HEK293 (cell line): ENCODE data around the gene FRRS1L.

Source experiments
- OVOL3 ChIP-seq: fragments of 450-650 bp; formaldehyde crosslinking; IDR thresholded peaks from 2 replicates; pipeline ENCODE4 v1.5.1; 2016; ENCODE audit warnings: missing biosample characterization, missing genetic modification characterization
- RBAK ChIP-seq: fragments of 450-650 bp; formaldehyde crosslinking; IDR thresholded peaks from 2 replicates; pipeline ENCODE4 v1.5.1; 2016; ENCODE audit warnings: missing biosample characterization, missing genetic modification characterization
- SP2 ChIP-seq: fragments of 450-650 bp; formaldehyde crosslinking; IDR thresholded peaks from 2 replicates; pipeline ENCODE4 v1.5.1; 2016; ENCODE audit warnings: missing biosample characterization, missing genetic modification characterization
- ZBTB7A ChIP-seq: fragments of 450-650 bp; formaldehyde crosslinking; IDR thresholded peaks from 2 replicates; pipeline ENCODE4 v1.5.1; 2016; ENCODE audit warnings: low read depth, missing biosample characterization, missing genetic modification characterization
- ZNF157 ChIP-seq: fragments of 450-650 bp; formaldehyde crosslinking; IDR thresholded peaks from 2 replicates; pipeline ENCODE4 v1.5.1; 2016; ENCODE audit warnings: missing biosample characterization, missing genetic modification characterization
- ZNF184 ChIP-seq: fragments of 450-650 bp; IDR thresholded peaks from 2 replicates; pipeline ENCODE4 v1.5.1; 2018; ENCODE audit warnings: missing biosample characterization, mild to moderate bottlenecking, missing genetic modification characterization
- ZNF266 ChIP-seq: fragments of 450-650 bp; formaldehyde crosslinking; IDR thresholded peaks from 2 replicates; pipeline ENCODE4 v1.5.1; 2016; ENCODE audit warnings: missing biosample characterization, missing genetic modification characterization, low read depth
- ZNF292 ChIP-seq: fragments of 450-650 bp; formaldehyde crosslinking; IDR thresholded peaks from 2 replicates; pipeline ENCODE4 v1.5.1; 2016; ENCODE audit warnings: low read depth, missing biosample characterization, missing genetic modification characterization, borderline replicate concordance
- ZNF768 ChIP-seq: fragments of 450-650 bp; formaldehyde crosslinking; IDR thresholded peaks from 2 replicates; pipeline ENCODE4 v1.5.1; 2018; ENCODE audit warnings: missing biosample characterization, mild to moderate bottlenecking, missing genetic modification characterization
- ZNF777 ChIP-seq: fragments of 450-650 bp; formaldehyde crosslinking; IDR thresholded peaks from 2 replicates; pipeline ENCODE4 v1.5.1; 2017; ENCODE audit warnings: missing biosample characterization, missing genetic modification characterization, borderline replicate concordance
- ZNF792 ChIP-seq: fragments of 450-650 bp; formaldehyde crosslinking; IDR thresholded peaks from 2 replicates; pipeline ENCODE4 v1.5.1; 2016; ENCODE audit warnings: missing biosample characterization, missing genetic modification characterization
- TF ChIP-seq, protein P1 (sequence below): fragments of 450-650 bp; formaldehyde crosslinking; IDR thresholded peaks from 2 replicates; pipeline ENCODE4 v1.5.1; 2016; ENCODE audit warnings: missing biosample characterization, missing genetic modification characterization
- TF ChIP-seq, protein P2 (sequence below): fragments of 450-650 bp; formaldehyde crosslinking; IDR thresholded peaks from 2 replicates; pipeline ENCODE4 v1.5.1; 2016; ENCODE audit warnings: missing biosample characterization, missing genetic modification characterization
- TF ChIP-seq, protein P3 (sequence below): fragments of 450-650 bp; formaldehyde crosslinking; conservative IDR thresholded peaks from 2 replicates; pipeline ENCODE4 v1.5.1; 2016; ENCODE audit warnings: low read depth, missing biosample characterization, missing genetic modification characterization

DNA sequence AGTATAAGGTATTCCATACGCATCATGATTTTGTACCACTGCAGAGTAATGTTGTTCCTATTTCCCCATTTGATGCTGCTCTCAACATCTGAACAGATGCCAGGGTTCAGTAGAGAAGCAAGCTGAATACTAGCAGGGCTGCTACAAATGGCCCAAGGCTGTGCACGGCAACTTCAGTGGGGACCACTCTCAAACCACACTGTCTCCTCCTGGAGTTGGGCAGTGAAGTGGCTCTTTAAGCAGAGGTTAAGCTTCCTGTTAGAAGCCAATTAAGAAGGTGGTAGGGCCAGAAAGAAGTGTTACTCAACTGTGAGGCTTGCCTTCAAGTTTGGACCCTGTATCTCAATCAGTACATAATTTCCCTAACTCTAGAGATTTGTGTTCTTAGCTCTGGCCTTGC is 79.3 kb downstream of the FRRS1L start:
- TF ChIP-seq, protein P1, sequence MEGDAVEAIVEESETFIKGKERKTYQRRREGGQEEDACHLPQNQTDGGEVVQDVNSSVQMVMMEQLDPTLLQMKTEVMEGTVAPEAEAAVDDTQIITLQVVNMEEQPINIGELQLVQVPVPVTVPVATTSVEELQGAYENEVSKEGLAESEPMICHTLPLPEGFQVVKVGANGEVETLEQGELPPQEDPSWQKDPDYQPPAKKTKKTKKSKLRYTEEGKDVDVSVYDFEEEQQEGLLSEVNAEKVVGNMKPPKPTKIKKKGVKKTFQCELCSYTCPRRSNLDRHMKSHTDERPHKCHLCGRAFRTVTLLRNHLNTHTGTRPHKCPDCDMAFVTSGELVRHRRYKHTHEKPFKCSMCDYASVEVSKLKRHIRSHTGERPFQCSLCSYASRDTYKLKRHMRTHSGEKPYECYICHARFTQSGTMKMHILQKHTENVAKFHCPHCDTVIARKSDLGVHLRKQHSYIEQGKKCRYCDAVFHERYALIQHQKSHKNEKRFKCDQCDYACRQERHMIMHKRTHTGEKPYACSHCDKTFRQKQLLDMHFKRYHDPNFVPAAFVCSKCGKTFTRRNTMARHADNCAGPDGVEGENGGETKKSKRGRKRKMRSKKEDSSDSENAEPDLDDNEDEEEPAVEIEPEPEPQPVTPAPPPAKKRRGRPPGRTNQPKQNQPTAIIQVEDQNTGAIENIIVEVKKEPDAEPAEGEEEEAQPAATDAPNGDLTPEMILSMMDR (tag by site-specific recombination): no peak
- no peak for TF ChIP-seq OVOL3 (tag by site-specific recombination)
- TF ChIP-seq, protein P2, sequence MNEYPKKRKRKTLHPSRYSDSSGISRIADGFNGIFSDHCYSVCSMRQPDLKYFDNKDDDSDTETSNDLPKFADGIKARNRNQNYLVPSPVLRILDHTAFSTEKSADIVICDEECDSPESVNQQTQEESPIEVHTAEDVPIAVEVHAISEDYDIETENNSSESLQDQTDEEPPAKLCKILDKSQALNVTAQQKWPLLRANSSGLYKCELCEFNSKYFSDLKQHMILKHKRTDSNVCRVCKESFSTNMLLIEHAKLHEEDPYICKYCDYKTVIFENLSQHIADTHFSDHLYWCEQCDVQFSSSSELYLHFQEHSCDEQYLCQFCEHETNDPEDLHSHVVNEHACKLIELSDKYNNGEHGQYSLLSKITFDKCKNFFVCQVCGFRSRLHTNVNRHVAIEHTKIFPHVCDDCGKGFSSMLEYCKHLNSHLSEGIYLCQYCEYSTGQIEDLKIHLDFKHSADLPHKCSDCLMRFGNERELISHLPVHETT: no peak
- TF ChIP-seq SP2 (tag by site-specific recombination): no peak
- no peak for TF ChIP-seq ZNF792 (tag by site-specific recombination)
- TF ChIP-seq, protein P3, sequence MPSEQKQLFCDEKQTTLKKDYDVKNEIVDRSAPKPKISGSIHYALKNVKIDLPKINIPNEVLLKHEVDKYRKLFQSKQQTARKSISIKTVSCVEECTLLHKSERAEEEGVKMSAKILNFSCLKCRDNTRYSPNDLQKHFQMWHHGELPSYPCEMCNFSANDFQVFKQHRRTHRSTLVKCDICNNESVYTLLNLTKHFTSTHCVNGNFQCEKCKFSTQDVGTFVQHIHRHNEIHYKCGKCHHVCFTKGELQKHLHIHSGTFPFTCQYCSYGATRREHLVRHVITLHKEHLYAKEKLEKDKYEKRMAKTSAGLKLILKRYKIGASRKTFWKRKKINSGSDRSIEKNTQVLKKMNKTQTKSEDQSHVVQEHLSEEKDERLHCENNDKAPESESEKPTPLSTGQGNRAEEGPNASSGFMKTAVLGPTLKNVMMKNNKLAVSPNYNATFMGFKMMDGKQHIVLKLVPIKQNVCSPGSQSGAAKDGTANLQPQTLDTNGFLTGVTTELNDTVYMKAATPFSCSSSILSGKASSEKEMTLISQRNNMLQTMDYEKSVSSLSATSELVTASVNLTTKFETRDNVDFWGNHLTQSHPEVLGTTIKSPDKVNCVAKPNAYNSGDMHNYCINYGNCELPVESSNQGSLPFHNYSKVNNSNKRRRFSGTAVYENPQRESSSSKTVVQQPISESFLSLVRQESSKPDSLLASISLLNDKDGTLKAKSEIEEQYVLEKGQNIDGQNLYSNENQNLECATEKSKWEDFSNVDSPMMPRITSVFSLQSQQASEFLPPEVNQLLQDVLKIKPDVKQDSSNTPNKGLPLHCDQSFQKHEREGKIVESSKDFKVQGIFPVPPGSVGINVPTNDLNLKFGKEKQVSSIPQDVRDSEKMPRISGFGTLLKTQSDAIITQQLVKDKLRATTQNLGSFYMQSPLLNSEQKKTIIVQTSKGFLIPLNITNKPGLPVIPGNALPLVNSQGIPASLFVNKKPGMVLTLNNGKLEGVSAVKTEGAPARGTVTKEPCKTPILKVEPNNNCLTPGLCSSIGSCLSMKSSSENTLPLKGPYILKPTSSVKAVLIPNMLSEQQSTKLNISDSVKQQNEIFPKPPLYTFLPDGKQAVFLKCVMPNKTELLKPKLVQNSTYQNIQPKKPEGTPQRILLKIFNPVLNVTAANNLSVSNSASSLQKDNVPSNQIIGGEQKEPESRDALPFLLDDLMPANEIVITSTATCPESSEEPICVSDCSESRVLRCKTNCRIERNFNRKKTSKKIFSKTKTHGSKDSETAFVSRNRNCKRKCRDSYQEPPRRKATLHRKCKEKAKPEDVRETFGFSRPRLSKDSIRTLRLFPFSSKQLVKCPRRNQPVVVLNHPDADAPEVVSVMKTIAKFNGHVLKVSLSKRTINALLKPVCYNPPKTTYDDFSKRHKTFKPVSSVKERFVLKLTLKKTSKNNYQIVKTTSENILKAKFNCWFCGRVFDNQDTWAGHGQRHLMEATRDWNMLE: no peak
- TF ChIP-seq ZBTB7A (tag by site-specific recombination): no peak
- no peak for TF ChIP-seq ZNF184 (tag by site-specific recombination)
- TF ChIP-seq ZNF157 (tag by site-specific recombination): no peak
- no peak for TF ChIP-seq ZNF292 (tag by site-specific recombination)
- TF ChIP-seq ZNF266 (tag by site-specific recombination): no peak
- TF ChIP-seq ZNF768 (tag by site-specific recombination): no peak
- TF ChIP-seq RBAK (tag by site-specific recombination): no peak
- TF ChIP-seq ZNF777 (tag by site-specific recombination): no peak
